ENCODE data around the gene IFNK.

DNA sequence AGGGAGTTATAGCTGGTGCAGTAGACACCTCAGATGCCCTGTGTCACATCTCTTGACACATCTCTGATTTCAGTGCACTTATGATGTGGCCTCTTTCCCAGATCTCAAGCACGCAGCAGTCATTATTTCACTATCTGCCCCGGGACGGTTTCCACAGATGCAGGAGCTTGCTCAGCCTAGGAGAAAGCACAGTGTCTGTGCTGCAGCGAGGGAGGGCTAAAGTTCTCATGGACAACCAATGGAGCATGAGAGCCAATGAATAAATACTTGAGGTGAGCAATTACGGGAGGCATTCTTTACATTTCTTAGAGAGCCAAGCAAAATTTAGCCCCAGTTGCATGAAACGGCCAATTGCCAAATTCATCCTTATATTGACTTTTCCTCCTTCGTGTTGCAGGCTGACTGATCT, 12.9 kb downstream of the IFNK start:
- TF ChIP-seq ZNF274 (IDR thresholded peaks at IDR 0.05; ENCODE audit: low read depth, low read length) (no peak), YY1 (IDR thresholded peaks at IDR 0.05; ENCODE audit: extremely low read depth, insufficient replicate concordance, low read depth, low read length) (no peak), POLR2A (IDR thresholded peaks at IDR 0.05; ENCODE audit: borderline replicate concordance, extremely low read depth, insufficient read depth, insufficient read length) (no peak), FOSL1 (IDR thresholded peaks at IDR 0.05; ENCODE audit: low read depth) (no peak), EZH2phosphoT487 (IDR thresholded peaks at IDR 0.05; ENCODE audit: borderline replicate concordance) (no peak), EZH2 (IDR thresholded peaks at IDR 0.05) (no peak), TCF7L2 (IDR thresholded peaks at IDR 0.05; ENCODE audit: borderline replicate concordance, extremely low read depth, insufficient read depth, insufficient read length) (no peak), RAD21 (IDR thresholded peaks at IDR 0.05; ENCODE audit: low read depth) (no peak), ZFX (IDR thresholded peaks at IDR 0.05) (no peak), JUND (IDR thresholded peaks at IDR 0.05) (no peak), POLR2AphosphoS5 (IDR thresholded peaks at IDR 0.05; ENCODE audit: low read depth, low read length) (no peak)
- TF ChIP-seq, protein P1, sequence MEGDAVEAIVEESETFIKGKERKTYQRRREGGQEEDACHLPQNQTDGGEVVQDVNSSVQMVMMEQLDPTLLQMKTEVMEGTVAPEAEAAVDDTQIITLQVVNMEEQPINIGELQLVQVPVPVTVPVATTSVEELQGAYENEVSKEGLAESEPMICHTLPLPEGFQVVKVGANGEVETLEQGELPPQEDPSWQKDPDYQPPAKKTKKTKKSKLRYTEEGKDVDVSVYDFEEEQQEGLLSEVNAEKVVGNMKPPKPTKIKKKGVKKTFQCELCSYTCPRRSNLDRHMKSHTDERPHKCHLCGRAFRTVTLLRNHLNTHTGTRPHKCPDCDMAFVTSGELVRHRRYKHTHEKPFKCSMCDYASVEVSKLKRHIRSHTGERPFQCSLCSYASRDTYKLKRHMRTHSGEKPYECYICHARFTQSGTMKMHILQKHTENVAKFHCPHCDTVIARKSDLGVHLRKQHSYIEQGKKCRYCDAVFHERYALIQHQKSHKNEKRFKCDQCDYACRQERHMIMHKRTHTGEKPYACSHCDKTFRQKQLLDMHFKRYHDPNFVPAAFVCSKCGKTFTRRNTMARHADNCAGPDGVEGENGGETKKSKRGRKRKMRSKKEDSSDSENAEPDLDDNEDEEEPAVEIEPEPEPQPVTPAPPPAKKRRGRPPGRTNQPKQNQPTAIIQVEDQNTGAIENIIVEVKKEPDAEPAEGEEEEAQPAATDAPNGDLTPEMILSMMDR (IDR thresholded peaks at IDR 0.05 in 2 of 3, conservative IDR thresholded peaks at IDR 0.05 in 1 of 3; ENCODE audit: borderline replicate concordance in 1 of 3, insufficient read depth in 1 of 3, low read depth in 2 of 3, low read length in 2 of 3) = no peak
- TF ChIP-seq, protein P2, sequence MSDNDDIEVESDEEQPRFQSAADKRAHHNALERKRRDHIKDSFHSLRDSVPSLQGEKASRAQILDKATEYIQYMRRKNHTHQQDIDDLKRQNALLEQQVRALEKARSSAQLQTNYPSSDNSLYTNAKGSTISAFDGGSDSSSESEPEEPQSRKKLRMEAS (IDR thresholded peaks at IDR 0.05) = no peak
